Measurements from ENCODE around the gene FAM163A. TPM values are rescaled to one million over a fixed set of nuclear protein-coding genes. Genes with fewer than 3 reads are reported as not detected.

Gene FAM163A
- total RNA-seq, 2 donors from 2014 or later = not detected

DNA sequence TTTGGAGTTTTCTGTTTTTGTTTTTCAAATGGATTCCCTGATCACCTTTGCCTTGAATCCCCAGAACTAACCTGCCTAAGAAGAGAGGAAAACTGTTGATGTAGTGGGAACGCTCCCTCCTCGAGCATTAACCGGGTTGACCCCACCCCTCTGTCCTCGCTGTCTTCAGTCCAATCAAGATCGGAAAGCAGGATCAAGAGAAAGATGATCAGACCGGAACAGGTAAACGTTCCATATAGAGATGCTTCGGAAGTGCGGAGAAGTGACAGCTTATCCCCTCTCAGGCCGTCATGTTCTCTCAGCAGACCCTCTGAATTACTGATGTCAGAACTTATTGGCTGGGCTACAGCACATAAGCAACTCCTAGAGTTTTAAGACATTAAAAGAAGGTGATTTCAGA, 800 bp upstream of the FAM163A start:
- peaks cover 45 to 78% of the 10 kb centered on the region in 2 donors for H3K27me3 Mint-ChIP-seq
- DNase-seq (ENCODE audit: low spot score) (no peak), ATAC-seq (no peak)
- no peaks in the 10 kb centered on the region for H3K36me3 Mint-ChIP-seq
- no peak overlapping the region for H3K4me3 Mint-ChIP-seq
- no peak overlapping the region for H3K27ac Mint-ChIP-seq
- H3K4me1 Mint-ChIP-seq (ENCODE audit: low read depth in 2 of 2) = no peaks in the 10 kb centered on the region
- H3K9me3 Mint-ChIP-seq = no peaks in the 10 kb centered on the region

DNA sequence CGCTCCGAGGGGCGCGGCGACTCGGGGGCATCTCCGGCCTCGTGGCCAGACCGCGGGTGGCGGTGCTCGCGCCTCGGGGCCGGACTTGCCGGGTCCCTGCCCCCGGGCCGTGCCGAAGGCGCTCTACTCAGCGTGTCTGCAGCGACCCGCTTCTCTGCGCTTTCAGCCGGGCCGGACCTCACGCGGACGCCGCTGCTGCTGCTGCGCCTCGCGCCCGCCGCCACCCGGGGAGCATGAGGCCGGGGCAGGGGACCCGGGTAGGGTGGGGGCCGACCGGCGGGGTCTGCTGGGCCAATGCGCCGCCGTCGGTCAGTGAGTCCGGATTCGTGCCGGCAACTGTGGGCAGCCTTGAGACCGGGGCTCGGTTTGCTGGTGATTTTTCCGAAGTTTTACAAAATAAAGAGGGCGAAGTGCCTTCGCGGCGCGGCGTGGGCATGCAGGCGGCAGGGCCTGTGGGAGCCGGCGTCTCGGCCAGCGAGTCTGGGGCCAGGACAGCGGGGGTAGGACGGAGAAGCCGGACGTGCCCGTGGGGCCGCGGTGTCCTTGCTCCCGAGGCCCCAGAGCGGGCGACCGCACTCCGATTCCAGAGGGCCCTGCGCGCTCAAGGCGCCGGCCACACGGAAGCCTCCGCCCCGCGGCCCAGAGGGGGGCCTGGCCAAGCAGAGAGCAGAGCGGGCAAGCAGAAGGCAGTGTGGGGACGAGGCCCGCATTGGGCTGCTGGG, 749 bp downstream of the FAM163A start:
- no peak overlapping the region for H3K4me3 Mint-ChIP-seq
- no peak overlapping the region for H3K27ac Mint-ChIP-seq
- DNase-seq (ENCODE audit: low spot score) = no peak
- peak; percentile 19 to 22 for ATAC-seq
- peaks cover 48 to 73% of the 10 kb centered on the region in 2 donors for H3K27me3 Mint-ChIP-seq
- H3K4me1 Mint-ChIP-seq (ENCODE audit: low read depth in 2 of 2) = no peaks in the 10 kb centered on the region
- H3K36me3 Mint-ChIP-seq = no peaks in the 10 kb centered on the region
- no peaks in the 10 kb centered on the region for H3K9me3 Mint-ChIP-seq

DNA sequence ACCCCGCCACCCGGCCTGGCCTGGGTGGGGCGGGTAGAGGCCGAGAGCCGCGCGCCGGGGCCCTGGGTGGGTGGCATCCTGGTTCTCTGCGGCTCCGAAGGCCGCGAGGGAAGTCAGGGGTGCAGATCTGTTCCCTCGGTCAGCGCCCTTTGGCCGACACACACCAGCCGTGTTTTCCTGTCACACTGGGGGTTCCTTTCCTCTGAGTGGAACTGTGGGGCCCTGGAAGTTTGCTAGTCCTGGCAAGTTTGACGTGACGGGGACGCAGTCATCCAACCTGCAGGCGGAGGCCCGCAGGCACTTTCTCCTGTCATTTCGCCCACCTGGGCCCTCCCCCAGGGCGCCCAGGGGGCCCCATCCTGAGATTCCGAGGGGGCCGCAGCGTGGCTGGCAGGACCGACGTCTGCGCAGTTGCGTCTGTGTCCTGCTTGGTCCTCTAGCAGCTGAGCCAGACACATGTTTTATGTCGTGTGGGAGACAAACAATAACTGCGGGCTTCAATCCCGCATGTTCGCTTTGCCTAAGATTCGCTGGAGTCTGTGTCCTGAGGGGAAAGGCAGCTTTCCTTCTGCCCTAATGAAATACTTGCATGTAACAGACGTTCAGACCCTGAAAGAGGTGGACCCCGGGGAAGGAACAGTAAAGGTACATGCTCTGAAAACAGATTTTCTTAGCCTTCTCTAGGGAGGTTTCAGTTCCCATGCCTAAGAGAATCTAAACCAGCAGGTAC, 1.5 kb downstream of the FAM163A start:
- no peaks in the 10 kb centered on the region for H3K4me1 Mint-ChIP-seq (ENCODE audit: low read depth in 2 of 2)
- no peak overlapping the region for H3K4me3 Mint-ChIP-seq
- H3K36me3 Mint-ChIP-seq = no peaks in the 10 kb centered on the region
- peaks cover 50 to 69% of the 10 kb centered on the region in 2 donors for H3K27me3 Mint-ChIP-seq
- no peaks in the 10 kb centered on the region for H3K9me3 Mint-ChIP-seq
- no peak overlapping the region for H3K27ac Mint-ChIP-seq
- DNase-seq (ENCODE audit: low spot score) (no peak), ATAC-seq (peak in 1 of 2 donors; percentile 11)

DNA sequence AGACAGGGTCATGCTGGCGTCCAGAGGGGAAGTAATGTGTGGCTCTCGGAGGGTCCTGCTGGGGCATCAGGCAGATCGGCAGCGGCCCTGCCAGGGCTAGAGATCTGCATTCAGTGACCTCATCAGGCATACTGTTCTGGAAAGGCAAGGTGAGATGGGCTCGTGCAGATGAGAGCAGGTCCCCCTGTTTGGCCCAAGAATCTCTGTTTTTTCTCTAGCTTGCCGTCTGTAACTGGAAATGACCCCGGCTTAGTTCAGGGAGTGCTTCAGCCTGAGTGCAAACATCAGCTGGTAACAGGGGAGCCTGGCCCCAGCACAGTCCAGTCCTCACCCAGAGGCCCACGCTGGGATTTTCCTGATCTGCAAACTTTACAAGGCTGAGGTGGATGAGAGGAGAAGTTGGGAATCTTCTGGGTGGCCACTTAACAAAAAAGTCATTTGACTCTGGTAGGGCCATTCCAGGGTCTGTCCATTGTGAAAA, 2.1 kb downstream of the FAM163A start:
- DNase-seq (ENCODE audit: low spot score) (no peak), ATAC-seq (no peak)
- peaks cover 2% of the 10 kb centered on the region for H3K36me3 Mint-ChIP-seq
- peaks cover 51 to 67% of the 10 kb centered on the region in 2 donors for H3K27me3 Mint-ChIP-seq
- no peaks in the 10 kb centered on the region for H3K9me3 Mint-ChIP-seq
- no peaks in the 10 kb centered on the region for H3K4me1 Mint-ChIP-seq (ENCODE audit: low read depth in 2 of 2)
- no peak overlapping the region for H3K27ac Mint-ChIP-seq
- no peak overlapping the region for H3K4me3 Mint-ChIP-seq

DNA sequence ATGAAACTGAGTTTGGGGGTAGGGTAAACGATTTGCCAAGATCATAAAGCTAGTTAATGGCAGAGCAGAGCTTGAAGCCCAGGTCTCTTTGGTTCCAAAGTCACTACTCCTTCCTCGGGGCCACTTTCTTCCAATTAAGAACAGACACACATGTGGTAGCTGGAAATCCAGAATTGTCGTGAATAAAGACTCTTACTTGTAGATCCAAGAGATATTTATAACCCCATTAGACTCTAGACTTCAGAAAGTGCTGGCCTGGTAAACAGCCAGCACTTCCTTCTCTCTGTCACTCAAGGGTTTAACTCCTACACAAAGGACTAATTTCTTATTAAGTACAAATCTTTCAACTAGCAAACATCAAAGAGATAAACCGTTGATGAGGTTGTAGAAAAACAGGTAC, 2.7 kb downstream of the FAM163A start:
- H3K27ac Mint-ChIP-seq = no peak overlapping the region
- no peak for ATAC-seq
- H3K27me3 Mint-ChIP-seq = peaks cover 53 to 67% of the 10 kb centered on the region in 2 donors

DNA sequence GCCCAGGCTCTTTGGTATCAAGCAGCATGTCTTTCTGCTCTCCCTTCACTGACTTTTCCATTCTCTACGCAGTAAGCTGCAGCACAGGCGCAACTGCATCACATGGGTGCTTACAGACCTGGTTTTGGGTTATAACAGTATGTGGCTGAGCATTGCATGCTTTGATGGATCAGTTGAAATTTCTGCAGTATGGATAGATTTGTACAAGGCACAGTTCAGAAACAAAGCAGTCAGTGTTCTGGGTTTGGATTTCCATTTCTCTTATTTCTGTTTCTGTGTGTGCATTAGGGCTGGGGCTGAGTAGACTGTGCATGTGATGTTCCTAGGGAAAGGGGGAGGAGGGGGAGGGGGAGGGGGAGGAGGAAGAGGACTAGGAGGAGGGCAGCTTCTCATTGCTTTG, 4.5 kb downstream of the FAM163A start:
- H3K4me1 Mint-ChIP-seq (ENCODE audit: low read depth in 2 of 2) = no peaks in the 10 kb centered on the region
- H3K27ac Mint-ChIP-seq = no peak overlapping the region
- H3K4me3 Mint-ChIP-seq = no peak overlapping the region
- peaks cover 8% of the 10 kb centered on the region for H3K9me3 Mint-ChIP-seq
- DNase-seq (ENCODE audit: low spot score) = no peak
- H3K27me3 Mint-ChIP-seq = peaks cover 48 to 65% of the 10 kb centered on the region in 2 donors
- peaks cover 16% of the 10 kb centered on the region for H3K36me3 Mint-ChIP-seq
- no peak for ATAC-seq

More for the DNA sequence above, 2.7 kb downstream of the FAM163A start:
- Mint-ChIP-seq H3K4me3 (no peak overlapping the region), H3K36me3 (peaks cover 8% of the 10 kb centered on the region), H3K9me3 (peaks cover 2% of the 10 kb centered on the region), H3K4me1 (ENCODE audit: low read depth in 2 of 2) (no peaks in the 10 kb centered on the region)
- no peak for DNase-seq (ENCODE audit: low spot score)

DNA sequence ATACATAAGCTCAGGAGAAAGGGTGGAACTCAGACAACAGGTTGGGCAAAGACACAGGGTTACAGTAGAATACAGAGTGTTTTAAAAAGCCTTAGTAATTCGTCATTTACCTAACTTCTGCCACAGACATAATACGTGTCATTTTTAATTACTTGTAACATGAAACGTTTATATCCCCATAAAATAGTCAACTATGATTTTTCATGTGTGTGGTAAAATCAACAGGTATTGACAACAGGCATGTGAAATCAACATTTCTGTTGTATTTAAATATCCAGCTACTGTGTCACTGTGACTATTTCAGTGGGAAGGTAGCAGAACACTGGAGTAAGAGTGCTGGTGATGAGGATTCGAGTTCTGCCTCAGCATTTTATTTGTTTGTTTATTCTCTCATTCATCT, 5.7 kb downstream of the FAM163A start:
- DNase-seq (ENCODE audit: low spot score) (no peak), ATAC-seq (no peak)
- H3K4me1 Mint-ChIP-seq (ENCODE audit: low read depth in 2 of 2) = no peaks in the 10 kb centered on the region
- H3K4me3 Mint-ChIP-seq = no peak overlapping the region
- no peak overlapping the region for H3K27ac Mint-ChIP-seq
- peaks cover 8% of the 10 kb centered on the region for H3K9me3 Mint-ChIP-seq
- H3K36me3 Mint-ChIP-seq = peaks cover 16% of the 10 kb centered on the region
- peaks cover 49 to 73% of the 10 kb centered on the region in 2 donors for H3K27me3 Mint-ChIP-seq

DNA sequence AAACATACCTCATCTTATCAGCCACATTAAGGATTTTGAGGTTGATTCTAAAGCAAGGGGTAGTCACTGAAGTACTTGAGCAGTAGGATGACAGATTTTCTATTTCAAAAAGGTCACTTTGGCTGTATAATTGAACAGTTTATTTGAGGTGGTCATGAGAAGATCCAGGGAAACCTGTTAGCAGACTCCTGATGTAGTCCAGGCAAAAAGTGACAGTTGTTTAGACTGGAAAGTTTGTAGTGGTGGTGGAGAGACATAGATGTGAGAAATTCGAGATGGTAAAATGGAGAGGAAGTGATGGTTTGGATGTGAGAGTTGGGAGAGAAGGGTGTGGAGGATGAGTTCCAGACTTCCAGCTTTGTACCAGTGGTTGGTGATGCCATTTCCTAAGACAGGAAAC, 7.5 kb downstream of the FAM163A start:
- ATAC-seq = no peak
- DNase-seq (ENCODE audit: low spot score) = no peak
- H3K4me3 Mint-ChIP-seq = no peak overlapping the region
- H3K27me3 Mint-ChIP-seq = peaks cover 38 to 64% of the 10 kb centered on the region in 2 donors
- H3K4me1 Mint-ChIP-seq (ENCODE audit: low read depth in 2 of 2) = no peaks in the 10 kb centered on the region
- peaks cover 16% of the 10 kb centered on the region for H3K36me3 Mint-ChIP-seq
- H3K9me3 Mint-ChIP-seq = peaks cover 8% of the 10 kb centered on the region
- H3K27ac Mint-ChIP-seq = no peak overlapping the region

DNA sequence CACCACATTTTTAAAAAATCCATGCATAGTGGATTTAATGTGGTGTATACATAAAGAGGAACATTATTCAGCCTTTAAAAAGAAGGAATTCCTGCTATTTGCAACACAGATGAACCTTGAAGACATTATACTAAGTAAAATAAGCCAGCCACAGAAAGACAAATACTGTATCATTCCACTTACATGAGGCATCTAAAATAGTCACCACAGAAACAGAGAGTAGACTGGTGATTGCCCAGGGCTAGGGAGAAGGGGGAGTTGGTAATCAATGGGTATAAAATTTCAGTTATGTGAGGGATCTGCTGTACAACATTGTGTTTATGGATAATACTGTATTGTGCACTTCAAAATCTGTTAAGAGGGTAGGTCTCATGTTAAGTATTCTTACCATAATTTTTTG, 10.0 kb downstream of the FAM163A start:
- Mint-ChIP-seq H3K27ac (no peak overlapping the region), H3K27me3 (peaks cover 28 to 42% of the 10 kb centered on the region in 2 donors), H3K9me3 (peaks cover 8% of the 10 kb centered on the region), H3K4me3 (no peak overlapping the region), H3K36me3 (peaks cover 16% of the 10 kb centered on the region), H3K4me1 (ENCODE audit: low read depth in 2 of 2) (no peaks in the 10 kb centered on the region)
- ATAC-seq (no peak), DNase-seq (ENCODE audit: low spot score) (no peak)

DNA sequence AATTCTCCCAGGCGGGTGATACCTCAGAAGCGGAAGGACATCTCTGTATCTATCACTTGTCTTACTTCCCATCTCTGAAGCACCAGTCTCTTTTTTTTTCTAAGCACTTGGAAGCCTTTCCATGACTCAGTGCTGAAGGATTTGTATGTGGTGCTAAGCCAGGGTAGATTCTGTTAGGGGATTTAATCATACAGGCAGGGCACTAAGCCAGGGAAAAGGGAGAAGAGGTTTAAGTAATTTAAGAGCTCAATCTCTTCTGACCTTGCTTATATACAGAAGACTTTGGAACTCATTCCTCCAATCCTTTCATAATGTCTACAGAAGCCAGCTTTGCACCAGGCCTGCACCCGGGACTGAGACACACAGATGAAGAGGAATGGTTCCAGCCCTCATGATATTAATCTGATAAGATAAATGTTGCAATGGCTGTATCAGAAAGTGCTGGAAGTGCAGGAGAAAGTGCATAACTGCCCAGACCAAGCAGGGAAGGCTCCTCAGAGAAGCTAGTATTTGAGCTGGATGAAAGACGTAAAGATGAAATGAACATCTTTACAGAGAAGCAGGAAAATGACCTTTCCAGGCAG, 11.0 kb downstream of the FAM163A start:
- H3K36me3 Mint-ChIP-seq = peaks cover 16% of the 10 kb centered on the region
- H3K27me3 Mint-ChIP-seq = peaks cover 22 to 36% of the 10 kb centered on the region in 2 donors

DNA sequence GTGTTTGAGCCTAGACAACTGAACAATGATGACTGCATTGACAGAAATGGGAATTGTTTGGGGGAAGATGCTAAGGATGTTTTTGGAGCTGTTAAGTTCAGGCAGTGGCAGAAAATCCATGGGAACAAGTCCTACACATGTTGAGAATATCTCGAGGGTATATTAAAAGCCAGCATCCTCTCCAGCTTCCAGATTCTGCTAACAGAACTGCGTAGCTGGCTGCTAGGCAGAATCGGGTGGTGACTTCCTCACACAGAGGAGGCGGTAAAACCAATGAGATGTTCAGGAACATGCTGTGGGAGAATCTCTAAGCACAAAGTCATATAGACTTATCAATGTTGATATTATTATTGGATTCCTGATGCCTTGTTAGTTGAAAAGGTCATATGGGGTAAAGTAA, 14.8 kb downstream of the FAM163A start:
- DNase-seq (ENCODE audit: low spot score) (no peak), ATAC-seq (no peak)
- Mint-ChIP-seq H3K4me3 (no peak overlapping the region), H3K4me1 (ENCODE audit: low read depth in 2 of 2) (no peaks in the 10 kb centered on the region), H3K9me3 (no peaks in the 10 kb centered on the region), H3K27ac (no peak overlapping the region), H3K27me3 (peaks cover 11 to 15% of the 10 kb centered on the region in 2 donors), H3K36me3 (no peaks in the 10 kb centered on the region)

More for the DNA sequence above, 11.0 kb downstream of the FAM163A start:
- no peaks in the 10 kb centered on the region for H3K4me1 Mint-ChIP-seq (ENCODE audit: low read depth in 2 of 2)
- no peak overlapping the region for H3K27ac Mint-ChIP-seq
- DNase-seq (ENCODE audit: low spot score) = no peak
- no peak for ATAC-seq
- no peak overlapping the region for H3K4me3 Mint-ChIP-seq
- H3K9me3 Mint-ChIP-seq = peaks cover 8% of the 10 kb centered on the region

DNA sequence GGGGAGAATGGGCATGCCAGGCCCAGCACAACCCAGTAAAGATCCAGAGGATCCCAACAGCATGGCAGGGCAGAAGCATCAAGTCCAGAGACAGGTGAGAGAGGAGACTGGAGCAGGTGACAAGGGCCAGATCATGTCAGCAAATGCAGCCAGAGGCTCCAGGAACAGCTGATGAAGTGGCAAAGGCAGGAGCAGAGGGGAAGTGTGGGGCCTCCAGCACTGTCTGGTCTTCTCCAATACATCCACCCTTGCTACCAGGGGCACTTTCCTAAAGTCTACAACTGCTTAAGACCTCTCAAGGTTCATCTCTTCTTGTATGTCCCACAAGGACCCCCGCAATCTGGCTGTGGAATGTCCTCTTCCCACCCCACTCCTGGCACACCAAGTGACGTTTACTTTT, 17.4 kb downstream of the FAM163A start:
- Mint-ChIP-seq H3K9me3 (no peaks in the 10 kb centered on the region), H3K4me3 (no peak overlapping the region), H3K4me1 (ENCODE audit: low read depth in 2 of 2) (no peaks in the 10 kb centered on the region), H3K27me3 (peaks cover 7 to 13% of the 10 kb centered on the region in 2 donors), H3K36me3 (no peaks in the 10 kb centered on the region), H3K27ac (no peak overlapping the region)
- ATAC-seq = no peak
- DNase-seq (ENCODE audit: low spot score) = no peak

DNA sequence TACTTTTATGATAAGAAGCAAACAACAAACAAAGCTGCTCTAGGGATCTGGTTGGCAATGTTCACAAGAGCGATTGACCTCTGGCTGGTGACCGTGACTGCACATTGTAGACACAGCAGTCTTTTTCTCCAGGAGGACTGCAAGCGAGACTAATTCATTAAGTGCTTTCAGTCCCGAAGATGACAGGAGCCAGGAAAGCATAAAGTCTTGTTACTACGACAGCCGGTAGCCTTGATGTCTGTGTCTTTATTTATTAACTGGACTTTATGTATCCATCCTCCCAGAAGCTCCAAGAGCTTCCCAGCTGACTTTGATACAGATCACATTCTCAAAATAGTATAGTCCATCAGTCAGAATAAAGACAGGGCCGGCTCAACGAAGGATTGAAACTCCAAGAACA, 18.2 kb downstream of the FAM163A start:
- ATAC-seq (no peak), DNase-seq (ENCODE audit: low spot score) (no peak)
- peaks cover 7 to 15% of the 10 kb centered on the region in 2 donors for H3K27me3 Mint-ChIP-seq
- no peaks in the 10 kb centered on the region for H3K9me3 Mint-ChIP-seq
- H3K4me3 Mint-ChIP-seq = no peak overlapping the region
- no peak overlapping the region for H3K27ac Mint-ChIP-seq
- H3K4me1 Mint-ChIP-seq (ENCODE audit: low read depth in 2 of 2) = no peaks in the 10 kb centered on the region
- H3K36me3 Mint-ChIP-seq = no peaks in the 10 kb centered on the region

Measured in natural killer cell treated with Interleukin-12 subunit alpha and Interleukin-12 subunit beta and Interleukin-15 and Interleukin-18, amount 100 ng/mL, for 72 hours (primary cell).